GM19455 (cell line): Measurements from ENCODE around the gene NAV3.

ENCODE experiments used
- ATAC-seq: cut with Tn5 transposase; IDR thresholded peaks from one replicate; pipeline ENCODE4 v1.9.1; 2021; ENCODE audit not compliant: unreplicated experiment

Gene NAV3

GRCh38 chr12:77924703-77925102 lies 94.0 kb downstream of the NAV3 start:
- ATAC-seq = no peak

DNA sequence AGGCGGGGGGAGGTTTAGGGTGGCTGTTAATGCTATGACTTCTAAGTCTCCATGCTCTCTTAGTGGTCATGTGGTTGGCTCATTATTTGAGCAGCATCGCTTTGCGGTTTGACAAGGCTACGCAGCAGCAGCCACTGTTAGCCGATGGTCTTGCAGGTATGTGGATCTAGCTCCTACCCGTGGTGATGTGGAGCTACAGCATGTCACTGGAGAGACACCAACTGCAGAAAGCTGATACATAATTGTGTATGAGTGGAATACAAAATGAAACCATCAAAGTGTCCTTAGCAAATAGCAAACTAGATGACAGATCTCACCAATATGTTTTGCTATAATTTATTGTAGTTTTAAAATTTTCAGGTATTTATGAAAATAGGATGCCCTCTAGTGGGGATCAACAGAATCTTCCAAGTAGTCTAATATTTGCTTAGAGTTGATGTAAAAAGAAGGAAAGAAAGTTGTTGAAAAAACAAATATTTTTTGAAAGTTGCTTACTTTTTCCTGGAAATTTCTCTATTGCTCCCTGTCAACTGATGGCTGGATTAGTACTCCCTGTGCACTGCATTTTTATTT lies 94.9 kb downstream of the NAV3 start:
- ATAC-seq = peak; percentile 99

GRCh38 chr12:77928078-77928477 lies 97.4 kb downstream of the NAV3 start:
- no peak for ATAC-seq

DNA sequence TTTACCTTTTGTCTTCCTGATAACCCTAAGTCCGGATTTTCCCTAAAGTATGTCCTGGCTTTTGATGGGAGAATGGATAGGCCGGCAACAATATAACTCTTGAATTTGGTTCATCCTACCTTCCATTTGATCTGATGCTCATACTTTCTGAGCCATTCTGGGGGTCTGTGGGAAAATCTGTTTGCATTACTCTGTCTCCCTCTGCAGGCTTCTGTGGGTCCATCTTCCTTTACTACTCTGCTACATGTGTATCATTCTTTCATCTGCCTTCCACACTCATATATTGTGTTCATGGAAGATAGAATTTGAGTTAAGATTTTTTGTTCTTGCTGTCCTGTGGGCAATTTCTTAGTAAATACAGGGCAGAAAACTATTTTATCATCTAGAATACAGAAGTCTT lies 101.5 kb downstream of the NAV3 start:
- no peak for ATAC-seq

GRCh38 chr12:77938301-77938700 lies 107.6 kb downstream of the NAV3 start:
- ATAC-seq = no peak

DNA sequence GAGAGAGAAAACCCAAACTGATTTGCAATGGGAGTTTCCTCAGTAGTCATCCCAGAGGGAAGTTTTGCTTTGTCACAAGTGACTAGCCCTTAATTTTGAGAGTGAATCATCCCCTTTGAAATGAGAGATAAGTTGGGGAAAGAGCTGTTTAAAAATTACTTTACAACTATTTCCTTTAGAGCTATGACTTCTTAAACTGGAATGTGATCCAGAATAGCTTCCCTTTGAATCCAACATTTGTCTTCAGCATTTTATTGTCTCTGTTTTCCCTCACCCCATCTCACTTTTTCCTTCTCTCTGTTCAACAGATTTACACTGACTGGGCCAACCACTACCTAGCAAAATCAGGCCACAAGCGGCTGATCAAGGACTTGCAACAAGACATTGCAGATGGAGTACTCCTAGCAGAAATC lies 109.3 kb downstream of the NAV3 start:
- no peak for ATAC-seq

DNA sequence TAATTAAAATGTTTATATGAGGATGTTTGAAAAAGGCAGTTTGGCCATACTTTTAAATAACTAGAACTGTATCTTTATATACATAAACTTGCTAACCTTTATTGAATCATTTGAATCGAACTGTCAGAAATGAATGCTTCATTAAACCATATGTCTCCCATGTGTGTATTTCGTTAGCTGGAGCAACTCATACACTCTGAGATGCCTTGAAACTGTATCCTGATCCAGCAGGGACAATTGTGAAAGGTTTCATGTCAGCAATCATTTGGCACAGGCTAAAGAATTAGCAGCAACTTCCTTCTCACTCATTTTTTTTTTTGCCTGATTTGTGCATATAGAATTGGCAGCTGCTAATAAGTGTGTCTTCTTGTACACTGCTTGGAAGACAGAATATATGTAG lies 109.9 kb downstream of the NAV3 start:
- no peak for ATAC-seq

DNA sequence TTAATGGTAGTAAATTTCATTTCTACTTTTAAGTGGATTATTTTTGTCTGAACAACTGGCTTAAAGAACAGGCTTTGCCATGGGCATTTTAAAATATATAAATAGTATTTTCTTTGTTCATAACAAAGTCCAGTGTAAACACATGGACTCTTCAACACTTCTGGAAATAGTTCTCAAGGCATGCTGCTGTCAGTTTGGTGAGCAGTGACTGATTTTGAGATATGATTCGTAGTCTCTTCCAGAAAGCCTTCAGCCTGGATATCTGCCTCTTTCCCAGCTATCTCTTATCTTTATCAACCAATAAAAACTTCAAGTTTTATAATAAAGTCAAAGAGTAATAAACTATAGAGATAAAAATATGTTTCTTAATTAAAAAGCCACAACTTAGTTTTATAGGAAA lies 110.7 kb downstream of the NAV3 start:
- no peak for ATAC-seq

GRCh38 chr12:77943466-77943865 lies 112.8 kb downstream of the NAV3 start:
- no peak for ATAC-seq

- no peak for ATAC-seq
These were observed 115.9 kb downstream of the NAV3 start for GRCh38 chr12:77946541-77947061.

GRCh38 chr12:77947330-77947729 lies 116.6 kb downstream of the NAV3 start:
- ATAC-seq = no peak

GRCh38 chr12:77947746-77948145 lies 117.1 kb downstream of the NAV3 start:
- ATAC-seq = no peak

DNA sequence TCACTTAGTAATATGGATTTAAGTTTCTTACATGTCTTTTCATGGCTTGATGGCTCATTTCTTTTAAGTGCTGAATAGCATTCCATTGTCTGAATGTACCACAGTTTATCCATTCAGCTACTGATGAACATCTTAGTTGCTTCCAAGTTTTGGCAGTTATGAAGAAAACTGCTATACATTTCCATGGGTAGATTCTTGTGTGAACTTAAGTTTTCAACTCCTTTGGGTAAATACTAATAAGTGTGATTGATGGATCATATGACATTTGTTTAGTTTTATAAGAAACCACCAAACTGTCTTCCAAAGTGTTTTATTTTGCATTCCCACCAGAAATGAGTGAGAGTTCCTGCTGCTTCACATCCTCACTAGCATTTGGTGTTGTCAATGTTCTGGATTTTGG lies 119.2 kb downstream of the NAV3 start:
- ATAC-seq = no peak

GRCh38 chr12:77953528-77954205 lies 123.0 kb downstream of the NAV3 start:
- ATAC-seq = no peak

DNA sequence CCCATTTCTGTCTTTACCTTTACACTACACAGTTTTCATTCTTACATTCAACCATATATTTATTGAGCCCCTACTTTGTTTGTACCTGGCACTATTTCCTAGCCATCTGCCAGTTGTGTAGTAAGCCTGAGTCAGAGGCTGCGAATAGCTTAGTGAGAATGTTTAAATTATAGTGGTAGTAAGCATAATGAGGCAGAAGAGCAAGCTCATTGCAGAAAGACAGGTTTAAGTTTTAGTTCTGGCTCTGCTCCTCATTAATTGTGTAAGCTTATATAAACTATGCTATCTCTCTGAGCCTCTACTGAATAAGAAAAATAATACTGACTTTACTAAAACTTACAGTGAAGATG lies 123.5 kb downstream of the NAV3 start:
- ATAC-seq = no peak

- no peak for ATAC-seq
These were observed 126.4 kb downstream of the NAV3 start for GRCh38 chr12:77957062-77957461.

DNA sequence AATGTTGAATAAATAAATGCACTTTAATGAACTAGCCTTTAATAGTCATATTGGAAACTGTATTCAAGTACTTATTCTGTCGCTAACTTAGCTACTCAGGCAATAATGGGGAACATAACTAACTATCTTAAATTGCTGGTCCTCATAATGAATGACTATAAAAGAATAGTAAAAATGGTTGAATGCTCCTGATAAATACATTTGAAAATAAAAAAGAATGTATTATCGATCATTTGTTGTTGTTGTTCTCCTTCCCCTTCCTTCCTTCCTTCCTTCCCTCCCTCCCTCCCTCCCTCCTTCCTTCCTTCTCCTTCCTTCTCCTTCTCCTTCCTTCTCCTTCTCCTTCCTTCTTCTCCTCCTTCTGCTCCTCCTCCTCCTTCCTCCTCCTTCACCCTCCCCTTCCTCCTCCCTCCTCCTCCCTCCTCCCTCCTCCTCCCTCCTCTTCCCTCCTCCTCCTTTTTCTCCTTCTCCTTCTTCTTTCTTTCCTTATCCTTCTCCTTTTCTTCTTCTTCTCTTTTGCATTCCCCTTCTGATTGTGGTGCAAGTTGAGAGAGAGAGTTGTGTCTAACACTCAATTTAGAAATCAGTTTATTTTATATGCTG lies 133.0 kb downstream of the NAV3 start:
- no peak for ATAC-seq

DNA sequence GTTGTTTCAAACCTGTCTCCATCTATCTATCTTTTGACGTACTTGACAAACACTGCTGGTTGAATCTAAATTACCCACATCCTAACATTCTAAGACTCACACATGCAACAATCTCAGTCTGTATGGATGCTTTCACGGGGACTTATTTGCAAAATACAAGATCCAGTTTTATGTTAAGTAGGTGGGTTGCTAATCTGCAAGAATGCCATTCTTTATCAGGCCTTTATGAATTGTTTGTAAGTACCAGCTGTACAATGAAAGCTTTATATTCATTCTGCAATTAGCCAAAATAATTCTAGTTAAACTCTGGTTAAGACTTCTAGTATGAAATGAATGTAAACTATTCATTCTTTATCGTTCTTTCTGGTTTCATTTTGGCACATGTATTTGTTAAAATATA lies 135.1 kb downstream of the NAV3 start:
- ATAC-seq = no peak

DNA sequence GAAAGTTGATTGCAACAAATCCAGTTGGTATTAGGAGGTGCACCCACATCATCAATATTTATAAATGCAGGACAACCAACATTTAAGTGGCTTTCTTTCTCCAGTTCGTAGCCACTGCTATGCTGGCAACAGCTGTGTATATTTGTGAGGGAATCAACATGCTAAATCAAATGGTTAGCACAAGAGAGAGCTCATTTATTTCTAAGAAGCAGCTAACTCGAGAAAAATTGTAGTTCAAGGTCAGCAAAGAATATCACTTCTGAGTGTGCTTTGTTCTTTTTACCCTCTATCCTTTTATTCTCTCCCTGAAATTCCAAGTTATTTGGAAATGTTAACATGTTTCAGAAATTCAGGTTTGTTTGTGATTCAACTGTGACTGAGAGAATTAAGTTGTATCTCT lies 137.3 kb downstream of the NAV3 start:
- ATAC-seq = no peak

DNA sequence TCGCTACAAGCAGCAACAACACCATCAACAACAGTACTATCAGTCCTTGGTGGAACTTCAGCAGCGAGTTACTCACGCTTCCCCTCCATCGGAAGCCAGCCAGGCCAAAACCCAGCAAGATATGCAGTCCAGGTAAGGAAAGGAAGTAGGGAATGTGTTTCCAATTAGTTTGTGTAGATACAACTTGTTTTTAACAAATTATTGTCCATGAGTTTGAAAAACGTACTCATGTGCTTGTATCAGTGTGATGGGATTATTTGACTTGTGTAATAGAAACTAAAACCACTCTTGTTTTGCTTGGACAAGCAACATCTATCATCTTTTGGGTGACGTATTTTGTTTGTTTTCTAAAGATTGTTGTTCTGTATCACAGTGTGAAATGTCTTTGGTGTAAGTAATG lies 137.9 kb downstream of the NAV3 start:
- ATAC-seq = no peak

- ATAC-seq = no peak
These were observed 142.9 kb downstream of the NAV3 start for GRCh38 chr12:77973579-77973978.

DNA sequence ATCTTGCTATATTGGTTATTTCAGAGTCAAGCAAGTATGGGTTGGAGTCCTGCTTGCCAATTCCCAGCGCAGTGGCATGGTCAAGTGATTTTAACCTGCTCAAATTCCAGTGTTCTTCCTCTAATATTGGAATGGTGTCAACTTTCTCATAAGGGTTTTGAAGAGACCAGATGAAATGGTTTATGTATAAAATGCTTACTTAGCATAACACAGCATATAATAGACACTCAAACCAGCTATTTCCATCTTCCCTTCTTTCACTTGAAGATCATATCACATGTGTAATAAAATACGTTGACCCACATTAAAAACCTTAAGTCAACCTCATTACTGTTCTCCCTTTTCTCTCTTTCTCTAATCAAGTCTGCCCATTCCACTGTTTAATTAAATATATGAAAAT lies 144.0 kb downstream of the NAV3 start:
- no peak for ATAC-seq
